OCI-LY7 (cell line): ENCODE measurements around the gene S100PBP. TPM values are rescaled to one million over a fixed set of nuclear protein-coding genes. Genes with fewer than 3 reads are reported as not detected.

Source experiments
- BruUV-seq: library from RNA; stranded (reverse); fragments of 400-500 nt; replicated peaks from 2 replicates; lab custom pipeline; 2021; lab: Mats Ljungman, UMichigan
- CTCF ChIA-PET: fragments of 300-600 bp; sonication (Branson Sonifier 250); formaldehyde crosslinking; loops from one replicate; lab custom pipeline; 2022; ENCODE audit warnings: antibody characterized with exemption; ENCODE audit not compliant: unreplicated experiment; lab: Charles Lee
- POLR2A ChIA-PET: fragments of 300-600 bp; sonication (Branson Sonifier 250); formaldehyde crosslinking; loops from one replicate; lab custom pipeline; 2022; ENCODE audit warnings: antibody characterized with exemption; lab: Charles Lee
- DNase-seq: peaks from one replicate; pipeline ENCODE4 v3.0.0-alpha.2; 2015; ENCODE audit warnings: low spot score
- H2AFZ ChIP-seq: fragments of 200-600 bp; sonication (generic), shearing (Covaris generic); 2 replicates; pipeline ENCODE4 v1.6.1; 2014; ENCODE audit warnings: mild to moderate bottlenecking, antibody characterized with exemption, low read length, moderate library complexity
- H3K27ac ChIP-seq: fragments of 200-600 bp; sonication (generic); 2 replicates; pipeline ENCODE4 v1.5.1; 2014; ENCODE audit warnings: mixed run types, low read depth, mild to moderate bottlenecking, moderate library complexity, low read length, inconsistent platforms; ENCODE audit not compliant: poor library complexity, severe bottlenecking
- H3K36me3 ChIP-seq: fragments of 200-600 bp; sonication (generic); 2 replicates; pipeline ENCODE4 v1.6.1; 2014; ENCODE audit warnings: mild to moderate bottlenecking, antibody characterized with exemption, low read length, moderate library complexity, mixed read lengths; ENCODE audit not compliant: insufficient read depth
- H3K4me1 ChIP-seq: fragments of 200-600 bp; sonication (generic); 2 replicates; pipeline ENCODE4 v1.5.1; 2014; ENCODE audit warnings: mild to moderate bottlenecking, low read length; ENCODE audit not compliant: insufficient read depth, poor library complexity, severe bottlenecking
- H3K4me2 ChIP-seq: fragments of 200-600 bp; sonication (generic); 2 replicates; pipeline ENCODE4 v1.6.1; 2014; ENCODE audit warnings: mild to moderate bottlenecking, low read length
- H3K4me3 ChIP-seq: fragments of 200-600 bp; sonication (generic); 2 replicates; pipeline ENCODE4 v1.5.1; 2014; ENCODE audit warnings: mild to moderate bottlenecking, low read depth, low read length; ENCODE audit not compliant: poor library complexity, severe bottlenecking
- H3K79me2 ChIP-seq: fragments of 200-600 bp; sonication (generic); 2 replicates; pipeline ENCODE4 v1.6.1; 2016; ENCODE audit warnings: low read depth, mild to moderate bottlenecking, low read length, moderate library complexity, mixed read lengths; ENCODE audit not compliant: insufficient read depth
- H3K9me2 ChIP-seq: fragments of 200-600 bp; sonication (generic); 2 replicates; pipeline ENCODE4 v1.6.1; 2016; ENCODE audit warnings: mild to moderate bottlenecking, low read length, mixed read lengths; ENCODE audit not compliant: insufficient read depth
- H3K9me3 ChIP-seq: fragments of 200-600 bp; sonication (generic); 2 replicates; pipeline ENCODE4 v1.6.1; 2014; ENCODE audit warnings: mild to moderate bottlenecking, mixed run types, low read length, mixed read lengths
- H4K20me1 ChIP-seq: fragments of 200-600 bp; sonication (generic); 2 replicates; pipeline ENCODE4 v1.6.1; 2014; ENCODE audit warnings: mild to moderate bottlenecking, antibody characterized with exemption, low read length, moderate library complexity, mixed read lengths; ENCODE audit not compliant: insufficient read depth
- CTCF ChIP-seq: fragments of 200-600 bp; sonication (generic); conservative IDR thresholded peaks from 2 replicates; pipeline ENCODE4 v1.5.1; 2014; ENCODE audit warnings: mild to moderate bottlenecking, antibody characterized with exemption, low read length, moderate library complexity, mixed read lengths
- EZH2phosphoT487 ChIP-seq: fragments of 200-600 bp; sonication (generic); IDR thresholded peaks from 2 replicates; pipeline ENCODE4 v1.6.1; 2018; ENCODE audit warnings: low read depth, borderline replicate concordance, mild to moderate bottlenecking, mixed run types, antibody characterized with exemption, low read length, moderate library complexity, mixed read lengths
- intact Hi-C: fragments of 100-400 bp; cut with micrococcal nuclease; formaldehyde crosslinking; loops from one replicate; pipeline ENCODE4 v1.10.0; 2022; ENCODE audit not compliant: unreplicated experiment
- total RNA-seq, 2 experiments: library from RNA; depleted of rRNA in 1 of 2; stranded (reverse); fragments of >200 nt in 1 of 2; shearing (Covaris generic) in 1 of 2; gene quantifications; 2 replicates each; pipeline ENCODE4 v1.2.3, GENCODE V29; 2014 to 2022

S100PBP gene
- total RNA-seq, 2 experiments from 2014 or later: 72.1 to 136 TPM

GRCh38 chr1:32810358-32810757 lies 7.1 kb upstream of the S100PBP start:
- Histone ChIP-seq H3K79me2 (peaks cover 88% of the 10 kb centered on the region), H4K20me1 (peaks cover 16% of the 10 kb centered on the region)
- intact Hi-C loops: no loop called here

GRCh38 chr1:32811265-32811664 lies 6.2 kb upstream of the S100PBP start:
- Histone ChIP-seq H3K9me3 (no peaks in the 10 kb centered on the region), H3K79me2 (peaks cover 97% of the 10 kb centered on the region), H3K4me3 (no peak overlapping the region), H3K27ac (no peak overlapping the region), H3K9me2 (no peaks in the 10 kb centered on the region), H2AFZ (no peak overlapping the region), H4K20me1 (peaks cover 17% of the 10 kb centered on the region), H3K4me2 (no peak overlapping the region), H3K4me1 (peaks cover 24% of the 10 kb centered on the region), H3K36me3 (peaks cover 99% of the 10 kb centered on the region)
- CTCF ChIA-PET: no interaction called here
- POLR2A ChIA-PET: interaction anchor here (0.5 kb wide), 1 partner anchor 24 kb away, joined by 4 read pairs; no protein-coding TSS in a partner anchor
- BruUV-seq: no TSS peak
- TF ChIP-seq EZH2phosphoT487: no peak
- TF ChIP-seq CTCF: no peak
- intact Hi-C loops: no loop called here
- DNase-seq: no peak

More at GRCh38 chr1:32810358-32810757, 7.1 kb upstream of the S100PBP start:
- peaks cover 20% of the 10 kb centered on the region for H3K4me1 ChIP-seq
- no peaks in the 10 kb centered on the region for H3K9me3 ChIP-seq
- no peak overlapping the region for H3K4me2 ChIP-seq
- DNase-seq: no peak
- no peak overlapping the region for H3K4me3 ChIP-seq
- BruUV-seq: no TSS peak
- ChIA-PET POLR2A (no interaction called here), CTCF (no interaction called here)
- peaks cover 100% of the 10 kb centered on the region for H3K36me3 ChIP-seq
- no peak overlapping the region for H3K27ac ChIP-seq
- TF ChIP-seq EZH2phosphoT487 (no peak), CTCF (no peak)
- H3K9me2 ChIP-seq: no peaks in the 10 kb centered on the region
- H2AFZ ChIP-seq: no peak overlapping the region

GRCh38 chr1:32811917-32812316 lies 5.5 kb upstream of the S100PBP start:
- ChIA-PET POLR2A (no interaction called here), CTCF (no interaction called here)
- no peak for TF ChIP-seq CTCF
- no peak for TF ChIP-seq EZH2phosphoT487
- no peak for DNase-seq
- intact Hi-C loops: no loop called here
- Histone ChIP-seq H2AFZ (no peak overlapping the region), H4K20me1 (peaks cover 17% of the 10 kb centered on the region), H3K4me3 (no peak overlapping the region), H3K4me1 (peaks cover 24% of the 10 kb centered on the region), H3K36me3 (peaks cover 99% of the 10 kb centered on the region), H3K27ac (no peak overlapping the region), H3K9me3 (no peaks in the 10 kb centered on the region), H3K4me2 (no peak overlapping the region), H3K79me2 (peaks cover 97% of the 10 kb centered on the region), H3K9me2 (no peaks in the 10 kb centered on the region)
- BruUV-seq: no TSS peak
